Stimulated activated naive CD8-positive, alpha-beta T cell treated with anti-CD3 and anti-CD28 coated beads, Interleukin-15, amount 100 ng/mL, for 72 hours (primary cell): Measurements from ENCODE around the gene AKAP12.
"Not testable (repeated sequence)": the region's sequence is repeated elsewhere in the genome, so short reads cannot be mapped to it uniquely, and the experiment has no call there.

Experiments
- ATAC-seq: fragments of 150-1000 bp; cut with Tn5 transposase; 2 replicates; pipeline ENCODE4 v1.10.0; 2021; ENCODE audit warnings: mild to moderate bottlenecking, moderate library complexity
- DNase-seq, 2 donors: peaks; one replicate each; pipeline ENCODE4 v3.0.0; 2021 to 2022
- H3K27ac Mint-ChIP-seq, 2 donors: one replicate each; pipeline ENCODE4 v1.8.0; 2022; ENCODE audit warnings: mild to moderate bottlenecking in 2 of 2, mixed read lengths in 2 of 2, moderate library complexity in 2 of 2
- H3K27me3 Mint-ChIP-seq: one replicate; pipeline ENCODE4 v1.8.0; 2022; ENCODE audit warnings: mixed read lengths
- H3K4me1 Mint-ChIP-seq: one replicate; pipeline ENCODE4 v1.8.0; 2022; ENCODE audit warnings: mild to moderate bottlenecking, mixed read lengths
- H3K4me3 Mint-ChIP-seq, 2 donors: one replicate each; pipeline ENCODE4 v1.8.0; 2022; ENCODE audit warnings: mild to moderate bottlenecking in 2 of 2, mixed read lengths in 2 of 2, moderate library complexity in 1 of 2
- H3K9me3 Mint-ChIP-seq, 2 donors: one replicate each; pipeline ENCODE4 v1.8.0; 2022; ENCODE audit warnings: mixed read lengths in 2 of 2

AKAP12 gene

DNA sequence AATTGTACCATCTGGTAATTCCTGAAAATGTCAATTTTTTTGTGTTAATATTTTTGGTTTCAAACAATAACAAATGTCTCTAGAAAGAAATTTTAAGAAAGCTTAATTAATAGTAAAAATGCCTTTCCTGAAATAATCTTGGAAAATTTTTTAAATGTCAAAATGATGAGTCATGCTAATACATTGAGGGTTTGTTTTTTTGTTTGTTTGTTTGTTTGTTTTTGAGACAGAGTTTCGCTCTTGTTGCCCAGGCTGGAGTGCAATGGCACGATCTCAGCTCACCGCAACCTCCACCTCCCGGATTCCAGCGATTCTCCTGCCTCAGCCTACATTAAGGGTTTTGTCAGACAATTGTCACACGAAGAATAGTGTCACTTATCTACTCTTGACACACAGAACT lies 117.2 kb downstream of the AKAP12 start:
- ATAC-seq, H3K9me3 Mint-ChIP-seq, H3K27ac Mint-ChIP-seq, DNase-seq, H3K4me3 Mint-ChIP-seq, H3K4me1 Mint-ChIP-seq, H3K27me3 Mint-ChIP-seq: not testable (repeated sequence)

DNA sequence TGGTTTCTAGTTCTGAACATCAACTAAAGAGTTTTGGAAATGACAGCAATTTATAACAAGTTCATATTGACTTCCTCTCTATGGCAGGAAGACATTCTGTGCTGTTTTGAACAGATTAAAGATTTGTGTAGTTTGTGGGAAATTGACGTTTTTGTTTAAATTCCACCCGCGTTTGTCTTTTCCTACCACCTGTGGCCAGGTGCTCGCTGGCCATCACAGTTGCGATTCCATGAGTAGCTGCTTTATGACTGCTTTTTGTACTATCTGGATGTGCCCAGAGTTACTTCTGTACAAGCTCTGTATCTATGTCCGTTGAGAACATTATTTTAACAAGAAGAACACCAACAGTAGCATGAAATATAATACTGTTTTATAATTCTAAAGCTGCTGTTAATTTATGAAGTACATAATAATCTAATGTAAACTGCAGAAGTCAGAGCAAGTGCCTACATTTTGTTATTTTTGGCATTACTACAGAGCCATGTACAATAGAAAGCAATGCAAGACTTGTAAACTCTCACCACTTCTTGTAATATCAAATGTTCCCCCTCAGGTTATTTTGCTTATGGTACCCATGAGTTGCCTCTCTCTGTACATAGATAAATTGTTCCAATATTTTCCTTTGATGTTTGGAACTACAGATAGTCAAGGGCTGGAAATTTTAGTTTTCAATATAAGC lies 118.1 kb downstream of the AKAP12 start:
- ATAC-seq (no peak), DNase-seq (no peak)
- Mint-ChIP-seq H3K4me3 (no peak overlapping the region), H3K4me1 (peaks cover 6% of the 10 kb centered on the region), H3K27ac (no peak overlapping the region), H3K27me3 (no peaks in the 10 kb centered on the region), H3K9me3 (no peaks in the 10 kb centered on the region)

DNA sequence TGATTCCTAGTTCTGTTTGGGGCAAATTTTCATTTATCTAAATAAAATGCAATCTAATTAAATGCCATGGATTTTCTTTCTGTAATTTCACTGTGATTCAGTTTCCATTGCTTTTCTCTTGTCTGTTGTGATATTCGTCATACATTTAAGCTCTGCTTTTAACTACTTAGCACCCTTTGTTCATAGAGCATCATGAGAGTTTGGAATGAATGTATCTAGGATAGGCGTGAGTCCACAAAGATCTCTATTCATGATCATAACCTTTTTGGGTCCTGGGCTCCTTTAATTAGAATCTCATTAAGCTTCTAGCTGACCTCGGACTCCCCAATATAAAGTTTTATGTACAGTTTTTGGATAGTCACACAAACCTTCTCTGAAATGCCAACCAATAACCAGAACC lies 118.7 kb downstream of the AKAP12 start:
- DNase-seq = no peak
- Mint-ChIP-seq H3K27me3 (no peaks in the 10 kb centered on the region), H3K4me1 (peaks cover 6% of the 10 kb centered on the region), H3K9me3 (no peaks in the 10 kb centered on the region), H3K4me3 (no peak overlapping the region), H3K27ac (no peak overlapping the region)
- ATAC-seq = no peak

GRCh38 chr6:151359486-151359885 lies 119.7 kb downstream of the AKAP12 start:
- peaks cover 6% of the 10 kb centered on the region for H3K4me1 Mint-ChIP-seq
- no peak overlapping the region for H3K4me3 Mint-ChIP-seq
- ATAC-seq = no peak
- no peak for DNase-seq
- H3K9me3 Mint-ChIP-seq = no peaks in the 10 kb centered on the region
- H3K27ac Mint-ChIP-seq = no peak overlapping the region
- H3K27me3 Mint-ChIP-seq = no peaks in the 10 kb centered on the region

DNA sequence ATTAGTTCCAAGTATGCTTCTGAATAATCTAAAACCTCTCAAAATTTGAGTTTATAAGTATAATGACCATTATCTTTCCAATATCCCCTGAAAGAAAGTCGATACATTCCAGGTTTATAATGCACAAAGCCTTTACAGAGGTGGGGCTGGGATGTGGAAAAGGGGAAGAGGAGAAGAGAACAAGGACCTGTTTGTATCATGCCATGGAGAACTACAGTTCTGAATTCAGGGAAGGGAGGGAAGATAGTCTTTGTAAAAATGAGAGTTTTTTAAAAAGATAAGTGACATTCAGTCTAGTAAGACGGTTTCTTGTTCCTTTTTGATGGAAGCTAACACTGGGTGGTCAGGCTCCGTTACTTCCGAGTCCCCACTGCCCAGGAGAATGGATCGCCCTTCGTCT lies 125.5 kb downstream of the AKAP12 start:
- Mint-ChIP-seq H3K27ac (no peak overlapping the region), H3K9me3 (no peaks in the 10 kb centered on the region), H3K4me3 (no peak overlapping the region), H3K4me1 (no peaks in the 10 kb centered on the region), H3K27me3 (no peaks in the 10 kb centered on the region)
- DNase-seq (no peak), ATAC-seq (no peak)

DNA sequence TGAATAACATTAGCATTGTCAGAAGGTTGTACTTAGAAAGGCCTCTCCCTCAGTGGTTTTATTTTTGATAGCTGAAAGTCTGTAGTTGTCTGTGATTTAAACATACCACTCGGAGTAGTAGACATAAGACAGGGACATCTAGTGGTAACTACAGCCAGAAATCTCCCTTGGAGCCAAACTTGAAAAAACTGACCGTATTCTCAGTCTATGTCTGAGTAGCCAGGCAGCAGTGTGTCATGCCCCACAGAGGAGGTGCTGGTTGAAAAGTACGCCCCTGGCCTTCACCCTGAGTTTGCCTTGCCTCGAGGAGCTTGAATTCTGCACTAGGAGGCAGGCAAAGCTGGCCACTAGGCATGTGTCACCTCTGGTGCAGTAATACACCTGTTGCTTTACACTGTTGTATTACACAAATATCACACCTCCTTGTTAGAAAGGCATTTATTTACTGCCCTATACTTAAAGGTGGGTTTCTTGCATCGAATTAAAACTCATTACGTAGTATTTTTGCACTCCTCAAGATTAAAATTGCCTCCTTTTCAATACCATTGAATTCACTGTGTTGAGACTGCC lies 130.8 kb downstream of the AKAP12 start:
- no peak for ATAC-seq
- no peak overlapping the region for H3K27ac Mint-ChIP-seq
- no peaks in the 10 kb centered on the region for H3K27me3 Mint-ChIP-seq
- no peaks in the 10 kb centered on the region for H3K9me3 Mint-ChIP-seq
- no peak overlapping the region for H3K4me3 Mint-ChIP-seq
- H3K4me1 Mint-ChIP-seq = peaks cover 46% of the 10 kb centered on the region
- DNase-seq = no peak

GRCh38 chr6:151372164-151372563 lies 132.4 kb downstream of the AKAP12 start:
- H3K4me1 Mint-ChIP-seq = peaks cover 60% of the 10 kb centered on the region
- ATAC-seq (peak; percentile 60), DNase-seq (no peak)
- no peaks in the 10 kb centered on the region for H3K27me3 Mint-ChIP-seq
- H3K27ac Mint-ChIP-seq = peak overlapping the region; percentile 9 to 75
- peak overlapping the region; percentile 49 to 75 for H3K4me3 Mint-ChIP-seq
- H3K9me3 Mint-ChIP-seq = no peaks in the 10 kb centered on the region

GRCh38 chr6:151374036-151374683 lies 134.4 kb downstream of the AKAP12 start:
- peak overlapping the region; percentile 61 to 70 for H3K4me3 Mint-ChIP-seq
- H3K4me1 Mint-ChIP-seq = peaks cover 74% of the 10 kb centered on the region
- no peaks in the 10 kb centered on the region for H3K9me3 Mint-ChIP-seq
- H3K27me3 Mint-ChIP-seq = no peaks in the 10 kb centered on the region
- peak; percentile 39 for ATAC-seq
- peak overlapping the region; percentile 78 to 92 for H3K27ac Mint-ChIP-seq
- DNase-seq = peak in 1 of 2 donors; percentile 26

GRCh38 chr6:151375833-151376232 lies 136.1 kb downstream of the AKAP12 start:
- Mint-ChIP-seq H3K27me3 (no peaks in the 10 kb centered on the region), H3K4me3 (peak overlapping the region in 1 of 2 donors; percentile 35), H3K27ac (peak overlapping the region in 1 of 2 donors; percentile 4), H3K4me1 (peaks cover 89% of the 10 kb centered on the region), H3K9me3 (no peaks in the 10 kb centered on the region)
- ATAC-seq (no peak), DNase-seq (no peak)

DNA sequence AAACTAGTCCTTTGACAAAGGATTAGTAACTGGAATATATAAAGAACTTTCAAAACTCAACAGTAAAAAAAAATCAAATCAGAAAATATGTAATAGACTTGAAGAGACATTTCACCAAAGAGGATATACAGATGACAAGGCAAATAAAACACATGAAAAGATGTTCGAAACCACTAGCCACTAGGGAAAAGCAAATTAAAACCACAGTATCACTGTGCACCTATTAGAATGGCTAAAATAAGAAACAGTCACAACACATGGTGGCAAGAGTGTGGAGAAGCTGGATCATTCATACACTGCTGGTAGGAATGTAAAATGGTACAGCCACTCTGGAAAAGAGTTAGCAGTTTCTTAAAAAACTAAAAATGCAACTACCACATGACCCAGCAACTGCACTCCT lies 136.7 kb downstream of the AKAP12 start:
- peaks cover 89% of the 10 kb centered on the region for H3K4me1 Mint-ChIP-seq
- H3K27me3 Mint-ChIP-seq = no peaks in the 10 kb centered on the region
- no peaks in the 10 kb centered on the region for H3K9me3 Mint-ChIP-seq
- DNase-seq (no peak), ATAC-seq (peak; percentile 61)
- H3K27ac Mint-ChIP-seq = no peak overlapping the region
- H3K4me3 Mint-ChIP-seq = peak overlapping the region; percentile 26 to 57

DNA sequence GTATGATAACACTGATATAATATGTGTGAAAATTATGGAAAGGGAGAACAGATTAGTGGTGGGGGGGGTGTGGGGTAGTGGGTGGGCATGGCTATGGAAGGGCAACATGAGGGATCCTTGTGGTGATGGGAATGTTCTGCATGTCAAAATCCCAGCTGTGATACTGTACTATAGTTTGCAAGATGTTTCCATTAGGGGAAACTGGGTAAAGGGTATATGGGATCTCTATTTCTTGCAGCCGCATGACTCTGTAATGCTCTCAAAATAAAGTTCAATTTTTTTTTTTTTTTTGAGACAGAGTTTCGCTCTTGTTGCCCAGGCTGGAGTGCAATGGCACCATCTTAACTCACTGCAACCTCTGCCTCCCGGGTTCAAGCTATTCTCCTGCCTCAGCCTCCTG lies 137.3 kb downstream of the AKAP12 start:
- H3K4me1 Mint-ChIP-seq = peaks cover 87% of the 10 kb centered on the region
- ATAC-seq (no peak), DNase-seq (no peak)
- no peak overlapping the region for H3K4me3 Mint-ChIP-seq
- H3K9me3 Mint-ChIP-seq = no peaks in the 10 kb centered on the region
- H3K27ac Mint-ChIP-seq = no peak overlapping the region
- H3K27me3 Mint-ChIP-seq = no peaks in the 10 kb centered on the region

DNA sequence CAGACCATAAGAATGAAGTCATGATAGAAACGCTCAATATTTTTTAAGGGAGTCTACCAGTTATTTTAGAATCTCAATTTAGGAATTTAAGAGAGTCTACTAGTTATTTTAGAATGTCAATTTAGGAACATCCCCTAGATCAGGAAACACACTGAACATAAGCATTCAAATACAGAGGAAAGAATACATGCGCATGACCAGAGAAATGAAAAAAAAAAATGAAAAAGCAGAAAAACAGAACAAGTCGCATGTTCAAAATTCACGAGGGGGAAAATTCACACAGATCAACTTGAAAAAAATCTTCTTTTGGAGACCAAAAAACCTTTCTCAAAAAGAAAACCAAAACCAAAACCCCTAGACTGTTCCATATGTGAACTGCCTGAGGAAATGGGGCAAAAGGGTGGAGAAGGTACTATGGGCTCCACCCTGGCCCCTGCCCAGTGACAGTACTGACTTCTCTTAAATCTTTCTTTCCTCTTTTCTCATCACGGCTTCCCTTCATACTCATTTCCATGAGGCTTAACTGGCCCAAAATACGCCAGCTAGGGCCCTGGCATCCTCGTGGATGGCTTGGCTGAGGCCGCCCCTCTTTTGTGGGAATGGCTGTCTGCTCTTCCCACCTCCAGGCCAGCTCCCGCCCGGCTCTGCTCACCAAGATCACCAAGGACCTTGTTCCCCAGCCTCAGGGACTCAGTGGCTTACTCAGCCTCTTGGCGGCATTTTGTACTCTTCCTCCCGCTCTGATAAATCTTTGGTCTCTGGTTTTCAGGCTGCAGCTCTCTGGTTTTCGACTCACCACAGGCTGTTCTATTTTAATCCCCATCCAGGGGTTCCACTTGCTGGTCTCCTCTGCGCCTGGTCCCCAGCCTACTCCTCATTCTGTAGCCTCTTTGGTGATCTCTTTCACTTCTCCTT lies 140.4 kb downstream of the AKAP12 start:
- Mint-ChIP-seq H3K27ac (peak overlapping the region; percentile 97 to 99), H3K27me3 (no peaks in the 10 kb centered on the region), H3K4me1 (peaks cover 70% of the 10 kb centered on the region), H3K4me3 (peak overlapping the region; percentile 85 to 86), H3K9me3 (no peaks in the 10 kb centered on the region)
- peak; percentile 78 for ATAC-seq
- no peak for DNase-seq

DNA sequence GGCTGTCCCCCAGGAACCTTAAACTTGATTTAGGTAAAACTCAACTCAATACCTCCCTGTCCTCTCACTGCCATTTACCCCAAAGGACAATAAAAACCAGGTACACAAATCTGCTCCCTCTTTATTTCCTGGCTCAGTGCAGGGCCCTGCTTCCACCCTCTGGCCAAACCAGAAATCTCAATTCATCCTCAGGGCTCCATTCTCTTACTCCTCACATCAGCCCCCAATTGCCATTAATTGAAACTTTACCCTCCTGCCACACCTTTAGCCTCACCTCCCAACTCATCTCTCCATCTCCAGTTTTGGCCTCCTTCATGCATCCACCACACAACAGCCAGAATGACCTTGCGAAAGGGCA lies 141.1 kb downstream of the AKAP12 start:
- Mint-ChIP-seq H3K4me1 (peaks cover 68% of the 10 kb centered on the region), H3K27ac (peak overlapping the region; percentile 97 to 99)
- ATAC-seq = peak; percentile 44

DNA sequence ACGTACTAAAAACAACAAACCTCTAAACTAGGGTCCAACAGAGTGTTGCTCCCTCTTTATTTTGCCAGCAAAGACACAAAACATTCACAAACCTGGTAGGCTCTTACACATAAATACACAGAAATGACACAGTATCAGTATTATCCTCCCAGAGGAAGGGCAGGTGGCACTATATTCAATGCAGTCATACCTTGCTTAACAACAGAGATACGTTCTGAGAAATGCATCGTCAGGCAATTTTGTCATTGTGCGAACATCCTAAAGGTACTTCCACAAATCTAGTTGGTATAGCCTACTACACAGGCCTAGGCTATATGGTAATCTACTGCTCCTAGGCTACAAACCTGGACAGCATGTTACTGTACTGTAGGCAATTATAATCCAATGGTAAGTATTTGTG lies 142.0 kb downstream of the AKAP12 start:
- Mint-ChIP-seq H3K27me3 (no peaks in the 10 kb centered on the region), H3K9me3 (no peaks in the 10 kb centered on the region), H3K27ac (peak overlapping the region; percentile 15 to 44), H3K4me1 (peaks cover 64% of the 10 kb centered on the region), H3K4me3 (peak overlapping the region; percentile 14 to 16)
- DNase-seq (no peak), ATAC-seq (peak; percentile 37)

More for the DNA sequence above, 141.1 kb downstream of the AKAP12 start:
- H3K27me3 Mint-ChIP-seq = no peaks in the 10 kb centered on the region
- DNase-seq = no peak
- no peaks in the 10 kb centered on the region for H3K9me3 Mint-ChIP-seq
- peak overlapping the region; percentile 85 to 86 for H3K4me3 Mint-ChIP-seq

DNA sequence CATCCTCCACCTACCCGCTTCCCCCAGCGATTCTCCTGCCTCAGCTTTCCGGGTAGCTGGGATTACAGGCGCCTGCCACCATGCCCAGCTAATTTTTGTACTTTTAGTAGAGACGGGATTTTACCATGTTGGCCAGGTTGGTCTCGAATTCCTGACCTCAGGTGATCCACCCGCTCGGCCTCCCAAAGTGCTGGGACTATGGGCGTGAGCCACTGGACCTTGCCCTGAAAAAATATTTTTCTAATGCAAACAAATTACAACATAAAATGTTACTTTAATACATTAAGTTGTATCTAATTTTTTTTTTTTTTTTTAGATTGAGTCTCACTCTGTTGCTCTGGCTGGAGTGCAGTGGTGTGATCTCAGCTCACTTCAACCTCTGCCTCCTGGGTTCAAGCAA lies 142.9 kb downstream of the AKAP12 start:
- H3K4me1 Mint-ChIP-seq = peaks cover 67% of the 10 kb centered on the region
- not testable (repeated sequence) for H3K27ac Mint-ChIP-seq, ATAC-seq, H3K27me3 Mint-ChIP-seq, H3K9me3 Mint-ChIP-seq, H3K4me3 Mint-ChIP-seq, DNase-seq
